H9 (cell line): Measurements from ENCODE around the gene POU2F2. TPM values are rescaled to one million over a fixed set of nuclear protein-coding genes. Genes with fewer than 3 reads are reported as not detected.

Source experiments
- DNase-seq: peaks from one replicate; pipeline ENCODE4 v3.0.0-alpha.2; 2017
- H2AFZ ChIP-seq: one replicate; pipeline ENCODE4 v1.6.1; 2013; ENCODE audit warnings: mild to moderate bottlenecking, low read length, control low read depth, moderate library complexity
- H2AK5ac ChIP-seq: 2 replicates; pipeline ENCODE4 v1.6.1; 2013; ENCODE audit warnings: low read length, control low read depth, mixed read lengths; ENCODE audit not compliant: insufficient read length
- H2BK120ac ChIP-seq: one replicate; pipeline ENCODE4 v1.6.1; 2013; ENCODE audit warnings: low read depth, mild to moderate bottlenecking, low read length, control low read depth, inconsistent platforms; ENCODE audit not compliant: poor library complexity, severe bottlenecking
- H2BK12ac ChIP-seq: 2 replicates; pipeline ENCODE4 v1.6.1; 2013; ENCODE audit warnings: low read length, control low read depth, mixed read lengths, low read depth; ENCODE audit not compliant: insufficient read length
- H2BK15ac ChIP-seq: 2 replicates; pipeline ENCODE4 v1.6.1; 2013; ENCODE audit warnings: low read depth, low read length, control low read depth
- H2BK20ac ChIP-seq: one replicate; pipeline ENCODE4 v1.6.1; 2013; ENCODE audit warnings: low read depth, mild to moderate bottlenecking, low read length, control low read depth, inconsistent platforms; ENCODE audit not compliant: poor library complexity, severe bottlenecking
- H2BK5ac ChIP-seq: 2 replicates; pipeline ENCODE4 v1.6.1; 2013; ENCODE audit warnings: low read length, control low read depth, mixed read lengths; ENCODE audit not compliant: insufficient read length
- H3K14ac ChIP-seq: 2 replicates; pipeline ENCODE4 v1.6.1; 2013; ENCODE audit warnings: low read length, control low read depth; ENCODE audit not compliant: insufficient read depth
- H3K18ac ChIP-seq: 2 replicates; pipeline ENCODE4 v1.6.1; 2013; ENCODE audit warnings: low read depth, mild to moderate bottlenecking, mixed read lengths, low read length, control low read depth; ENCODE audit not compliant: insufficient read length
- H3K23ac ChIP-seq: 2 replicates; pipeline ENCODE4 v1.6.1; 2013; ENCODE audit warnings: low read length, control low read depth, mixed read lengths, low read depth; ENCODE audit not compliant: insufficient read length
- H3K23me2 ChIP-seq: 2 replicates; pipeline ENCODE4 v1.6.1; 2013; ENCODE audit warnings: low read depth, mild to moderate bottlenecking, mixed read lengths, low read length, control low read depth; ENCODE audit not compliant: insufficient read length, poor library complexity, severe bottlenecking
- H3K27ac ChIP-seq: 2 replicates; pipeline ENCODE4 v1.5.1; 2013; ENCODE audit warnings: low read length, control low read depth, mixed read lengths, low read depth; ENCODE audit not compliant: insufficient read length
- H3K27me3 ChIP-seq: 2 replicates; pipeline ENCODE4 v1.6.1; 2013; ENCODE audit warnings: low read length, control low read depth, inconsistent platforms; ENCODE audit not compliant: insufficient read depth
- H3K4ac ChIP-seq: 2 replicates; pipeline ENCODE4 v1.6.1; 2013; ENCODE audit warnings: low read depth, mild to moderate bottlenecking, control low read depth, inconsistent platforms, low read length, moderate library complexity
- H3K4me1 ChIP-seq: 2 replicates; pipeline ENCODE4 v1.6.1; 2013; ENCODE audit warnings: low read length, control low read depth, inconsistent platforms; ENCODE audit not compliant: insufficient read depth
- H3K4me2 ChIP-seq: 2 replicates; pipeline ENCODE4 v1.6.1; 2013; ENCODE audit warnings: low read length, control low read depth, mixed read lengths; ENCODE audit not compliant: insufficient read length, insufficient read depth
- H3K56ac ChIP-seq: 2 replicates; pipeline ENCODE4 v1.6.1; 2013; ENCODE audit warnings: low read depth, mild to moderate bottlenecking, mixed read lengths, low read length, control low read depth; ENCODE audit not compliant: insufficient read length
- H3K79me1 ChIP-seq: 2 replicates; pipeline ENCODE4 v1.6.1; 2013; ENCODE audit warnings: low read depth, mild to moderate bottlenecking, moderate library complexity, low read length, control low read depth, inconsistent platforms; ENCODE audit not compliant: insufficient read depth, poor library complexity, severe bottlenecking
- H3K79me2 ChIP-seq: 2 replicates; pipeline ENCODE4 v1.6.1; 2013; ENCODE audit warnings: low read length, control low read depth, inconsistent platforms; ENCODE audit not compliant: insufficient read depth
- H3K9ac ChIP-seq: 2 replicates; pipeline ENCODE4 v1.6.1; 2013; ENCODE audit warnings: low read length, control low read depth, mixed read lengths; ENCODE audit not compliant: insufficient read length; ENCODE audit errors: extremely low read depth
- H3K9me3 ChIP-seq: one replicate; pipeline ENCODE4 v1.6.1; 2013; ENCODE audit warnings: low read depth, low read length, inconsistent platforms; ENCODE audit not compliant: control insufficient read depth
- H3T11ph ChIP-seq: one replicate; pipeline ENCODE4 v1.6.1; 2013; ENCODE audit warnings: mild to moderate bottlenecking, low read length, control low read depth, inconsistent platforms
- H4K20me1 ChIP-seq: one replicate; pipeline ENCODE4 v1.6.1; 2013; ENCODE audit not compliant: control insufficient read depth, insufficient read length, insufficient read depth
- H4K5ac ChIP-seq: 2 replicates; pipeline ENCODE4 v1.6.1; 2013; ENCODE audit warnings: low read depth, mild to moderate bottlenecking, mixed read lengths, low read length, control low read depth; ENCODE audit not compliant: insufficient read length
- H4K8ac ChIP-seq: replicated peaks from 2 replicates; pipeline ENCODE4 v1.6.1; 2013; ENCODE audit warnings: low read length, control low read depth, mixed read lengths, low read depth; ENCODE audit not compliant: insufficient read length
- H4K91ac ChIP-seq: 2 replicates; pipeline ENCODE4 v1.6.1; 2013; ENCODE audit warnings: low read depth, mild to moderate bottlenecking, moderate library complexity, mixed read lengths, low read length, control low read depth; ENCODE audit not compliant: insufficient read length
- H3K27ac Mint-ChIP-seq, 3 experiments: 2 replicates in 2 of 3; 3 replicates in 1 of 3; pipeline ENCODE4 v1.8.0; 2020 to 2021; ENCODE audit warnings: mixed read lengths in 3 of 3, mild to moderate bottlenecking in 1 of 3, moderate library complexity in 1 of 3
- H3K27me3 Mint-ChIP-seq: 2 replicates; pipeline ENCODE4 v1.8.0; 2021; ENCODE audit warnings: low read depth, mild to moderate bottlenecking, moderate library complexity, mixed read lengths
- H3K36me3 Mint-ChIP-seq, 3 experiments: 2 replicates in 2 of 3; 3 replicates in 1 of 3; pipeline ENCODE4 v1.8.0; 2020 to 2021; ENCODE audit warnings: low read depth in 3 of 3, mixed read lengths in 3 of 3; ENCODE audit not compliant: insufficient read depth in 1 of 3
- H3K4me1 Mint-ChIP-seq, 2 experiments: 2 replicates each; pipeline ENCODE4 v1.8.0; 2020; ENCODE audit warnings: mixed read lengths in 2 of 2
- H3K4me3 Mint-ChIP-seq, 2 experiments: 2 replicates in 1 of 2; 3 replicates in 1 of 2; pipeline ENCODE4 v1.8.0; 2020 to 2021; ENCODE audit warnings: mild to moderate bottlenecking in 2 of 2, mixed read lengths in 2 of 2, moderate library complexity in 1 of 2
- H3K9me3 Mint-ChIP-seq, 2 experiments: 2 replicates in 1 of 2; 3 replicates in 1 of 2; pipeline ENCODE4 v1.8.0; 2020; ENCODE audit warnings: mild to moderate bottlenecking in 2 of 2, mixed read lengths in 2 of 2, moderate library complexity in 1 of 2
- CTCF ChIP-seq: fragments of 200-600 bp; sonication (generic); conservative IDR thresholded peaks from 3 replicates; pipeline ENCODE4 v1.8.0; 2021; ENCODE audit warnings: antibody characterized with exemption, mild to moderate bottlenecking
- WGBS: extraction: QIAGEN DNeasy Blood & Tissue Kit; methylation state at CpG from one replicate; pipeline ENCODE4 v1.1.7; 2013; ENCODE audit warnings: missing lambda C conversion rate, low lambda C conversion rate, mixed read lengths; ENCODE audit not compliant: insufficient read length; ENCODE audit errors: extremely low coverage; 5-methylcytosine and 5-hydroxymethylcytosine counted together
- total RNA-seq: library from RNA; stranded (reverse); gene quantifications from 2 replicates; pipeline ENCODE4 v1.2.1, GENCODE V29; 2021

POU2F2 gene
- total RNA-seq, 1 experiment from 2014 or later = 2.9 TPM

GRCh38 chr19:42159942-42160341 is 27.7 kb upstream of the POU2F2 start:
- Histone ChIP-seq H3K79me1 (no peaks in the 10 kb centered on the region), H3K4ac (no peak overlapping the region), H4K91ac (no peak overlapping the region), H3K9me3 (no peaks in the 10 kb centered on the region), H3K18ac (no peak overlapping the region), H2BK120ac (no peak overlapping the region), H2BK12ac (no peak overlapping the region), H3K27me3 (no peaks in the 10 kb centered on the region; the same call in 1 of the 2 replicates), H3K79me2 (no peaks in the 10 kb centered on the region), H4K5ac (no peak overlapping the region), H3K56ac (no peak overlapping the region), H3K23me2 (no peaks in the 10 kb centered on the region), H2BK20ac (no peak overlapping the region), H4K20me1 (no peaks in the 10 kb centered on the region), H3K4me2 (no peak overlapping the region), H3K23ac (no peak overlapping the region), H3K27ac (no peak overlapping the region), H2BK5ac (no peak overlapping the region), H2AFZ (no peak overlapping the region), H3T11ph (no peak overlapping the region), H2BK15ac (no peak overlapping the region), H3K14ac (no peak overlapping the region), H2AK5ac (no peak overlapping the region), H3K9ac (no peak overlapping the region), H4K8ac (no peak overlapping the region), H3K4me1 (no peaks in the 10 kb centered on the region; the same call in 1 of the 2 replicates)
- no CpG with 5 or more reads among the region's 7 CpGs for WGBS
- H3K4me1 Mint-ChIP-seq = peaks cover 14 to 24% of the 10 kb centered on the region in 2 experiments
- no peaks in the 10 kb centered on the region; a peak in 1 of 7 replicates for H3K36me3 Mint-ChIP-seq
- no peaks in the 10 kb centered on the region for H3K9me3 Mint-ChIP-seq
- peaks cover 74% of the 10 kb centered on the region for H3K27me3 Mint-ChIP-seq
- DNase-seq = no peak
- no peak for TF ChIP-seq CTCF
- no peak overlapping the region for H3K27ac Mint-ChIP-seq
- H3K4me3 Mint-ChIP-seq = no peak overlapping the region
